ENCODE results near the gene ATP6V1G3.
"Not testable (repeated sequence)": the region's sequence is repeated elsewhere in the genome, so short reads cannot be mapped to it uniquely, and the experiment has no call there.

The ATP6V1G3 gene

GRCh38 chr1:198540580-198540979 is at the start of gene ATP6V1G3:
ATP6V1G3 (minus strand) TSS chr1:198540680; CDS start chr1:198540650, 30 bp downstream.
- DNase-seq = no peak

GRCh38 chr1:198588845-198589244 is 48.4 kb upstream of the ATP6V1G3 start:
- no peak for DNase-seq

- DNase-seq = no peak
Measured at GRCh38 chr1:198584163-198584562, 43.7 kb upstream of the ATP6V1G3 start.

- DNase-seq = not testable (repeated sequence)
Measured at GRCh38 chr1:198583209-198583802, 42.8 kb upstream of the ATP6V1G3 start.

- no peak for DNase-seq
Measured at GRCh38 chr1:198577444-198577843, 37.0 kb upstream of the ATP6V1G3 start.

- no peak for DNase-seq
Measured at GRCh38 chr1:198575798-198576641, 35.5 kb upstream of the ATP6V1G3 start.

GRCh38 chr1:198575292-198575691 is 34.8 kb upstream of the ATP6V1G3 start:
- no peak for DNase-seq

- no peak for DNase-seq
Measured at GRCh38 chr1:198574325-198574724, 33.8 kb upstream of the ATP6V1G3 start.

- peak; percentile 8 to 45 for DNase-seq
Measured at GRCh38 chr1:198564716-198565115, 24.2 kb upstream of the ATP6V1G3 start.

GRCh38 chr1:198564157-198564556 is 23.7 kb upstream of the ATP6V1G3 start:
- DNase-seq = no peak

- DNase-seq = no peak
Measured at GRCh38 chr1:198563583-198563982, 23.1 kb upstream of the ATP6V1G3 start.

GRCh38 chr1:198560161-198560560 is 19.7 kb upstream of the ATP6V1G3 start:
- no peak for DNase-seq

- DNase-seq = no peak
Measured at GRCh38 chr1:198559362-198559761, 18.9 kb upstream of the ATP6V1G3 start.

GRCh38 chr1:198558402-198558801 is 17.9 kb upstream of the ATP6V1G3 start:
- peak in 1 of 2 donors; percentile 35 for DNase-seq

GRCh38 chr1:198556971-198557370 is 16.5 kb upstream of the ATP6V1G3 start:
- DNase-seq = peak; percentile 81 to 85

GRCh38 chr1:198552668-198553416 is 12.4 kb upstream of the ATP6V1G3 start:
- DNase-seq = no peak

GRCh38 chr1:198550941-198551524 is 10.6 kb upstream of the ATP6V1G3 start:
- no peak for DNase-seq

- DNase-seq = peak in 1 of 2 donors; percentile 6
Measured at GRCh38 chr1:198549866-198550265, 9.4 kb upstream of the ATP6V1G3 start.

GRCh38 chr1:198548890-198549289 is 8.4 kb upstream of the ATP6V1G3 start:
- DNase-seq = no peak

- DNase-seq = no peak
Measured at GRCh38 chr1:198545156-198545555, 4.7 kb upstream of the ATP6V1G3 start.

- no peak for DNase-seq
Measured at GRCh38 chr1:198544265-198544664, 3.8 kb upstream of the ATP6V1G3 start.

- no peak for DNase-seq
Measured at GRCh38 chr1:198543670-198544260, 3.3 kb upstream of the ATP6V1G3 start.

GRCh38 chr1:198542632-198543031 is 2.2 kb upstream of the ATP6V1G3 start:
- no peak for DNase-seq
